ENCODE data around the gene SPATA6.

DNA sequence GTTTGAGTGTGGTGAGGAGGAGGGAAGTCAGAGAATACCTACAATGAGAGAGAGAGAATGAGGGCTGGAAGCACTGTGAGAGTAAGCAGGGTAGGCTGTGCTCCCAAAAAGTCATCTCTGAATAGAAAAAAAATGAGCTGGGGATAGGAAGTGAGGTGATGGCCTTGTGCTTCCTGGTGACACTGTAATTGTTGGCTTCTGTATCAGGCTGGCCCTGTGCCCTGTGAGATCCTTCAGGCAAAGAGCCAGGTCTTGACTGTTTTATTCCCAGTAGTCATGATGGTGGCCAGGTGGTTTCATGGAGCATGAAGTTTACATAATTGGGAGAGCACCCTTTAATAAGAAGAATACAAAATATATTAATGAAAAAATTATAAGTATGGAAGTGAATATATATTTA lies 20.4 kb upstream of the SPATA6 start:
- TF ChIP-seq EZH2 (conservative IDR thresholded peaks at IDR 0.05; ENCODE audit: low read depth, low read length) (no peak), POLR2A (IDR thresholded peaks at IDR 0.05; ENCODE audit: insufficient read depth in 1 of 2, low read depth in 2 of 2, low read length in 2 of 2) (no peak), CHD4 (IDR thresholded peaks at IDR 0.05; ENCODE audit: borderline replicate concordance, low read length) (no peak), JUN (CRISPR knock-in tag; IDR thresholded peaks at IDR 0.05) (no peak), ZNF274 (CRISPR knock-in tag; IDR thresholded peaks at IDR 0.05) (no peak), CHD2 (IDR thresholded peaks at IDR 0.05; ENCODE audit: low read depth, low read length) (no peak), SP1 (IDR thresholded peaks at IDR 0.05) (no peak), SP1 (CRISPR knock-in tag; IDR thresholded peaks at IDR 0.05) (no peak)
- TF ChIP-seq, protein P1, sequence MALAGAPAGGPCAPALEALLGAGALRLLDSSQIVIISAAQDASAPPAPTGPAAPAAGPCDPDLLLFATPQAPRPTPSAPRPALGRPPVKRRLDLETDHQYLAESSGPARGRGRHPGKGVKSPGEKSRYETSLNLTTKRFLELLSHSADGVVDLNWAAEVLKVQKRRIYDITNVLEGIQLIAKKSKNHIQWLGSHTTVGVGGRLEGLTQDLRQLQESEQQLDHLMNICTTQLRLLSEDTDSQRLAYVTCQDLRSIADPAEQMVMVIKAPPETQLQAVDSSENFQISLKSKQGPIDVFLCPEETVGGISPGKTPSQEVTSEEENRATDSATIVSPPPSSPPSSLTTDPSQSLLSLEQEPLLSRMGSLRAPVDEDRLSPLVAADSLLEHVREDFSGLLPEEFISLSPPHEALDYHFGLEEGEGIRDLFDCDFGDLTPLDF (CRISPR knock-in tag; IDR thresholded peaks at IDR 0.05): no peak

Measured in HepG2 (cell line).